NCI-H82 treated with DMSO at 0.1 percent for 48 hours (cell line): ENCODE data around the gene RNLS.

Experiments used
- DNase-seq: peaks from one replicate; lab custom pipeline; 2025; ENCODE audit not compliant: unreplicated experiment; lab: John Stamatoyannopoulos, UW

Gene RNLS

DNA sequence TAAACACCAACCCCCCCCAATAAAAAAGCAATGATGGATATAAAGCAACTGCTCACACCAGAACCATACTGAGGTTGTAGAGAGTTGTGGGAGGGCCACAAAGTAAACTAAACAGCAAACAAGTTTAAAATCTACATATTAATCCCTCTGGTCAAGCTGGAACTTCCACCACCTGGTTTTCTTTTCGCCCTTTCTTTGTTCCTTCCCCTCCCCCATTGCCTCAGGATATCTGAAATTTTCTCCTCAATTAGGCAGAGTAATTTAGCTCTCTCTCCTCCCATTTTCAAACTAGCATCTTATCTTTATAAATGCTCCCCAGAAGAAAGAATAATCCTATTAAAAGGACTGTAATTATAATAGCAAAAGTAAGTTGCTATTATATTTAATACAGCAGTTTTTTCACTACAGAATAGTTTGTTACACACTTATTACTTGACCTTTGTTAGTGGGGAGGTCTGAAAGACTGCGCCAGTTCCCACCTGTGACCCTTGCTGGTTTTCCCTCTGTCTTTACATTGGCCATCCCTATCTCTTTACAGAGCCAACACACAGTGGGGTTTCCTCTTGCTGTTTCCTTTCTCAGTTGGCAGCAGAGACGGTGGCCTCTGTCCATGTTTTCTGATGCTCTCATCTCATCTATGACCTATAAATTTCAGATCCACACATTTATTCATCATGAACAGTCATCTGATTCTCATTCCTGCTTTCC lies 235.4 kb downstream of the RNLS start:
- no peak for DNase-seq

DNA sequence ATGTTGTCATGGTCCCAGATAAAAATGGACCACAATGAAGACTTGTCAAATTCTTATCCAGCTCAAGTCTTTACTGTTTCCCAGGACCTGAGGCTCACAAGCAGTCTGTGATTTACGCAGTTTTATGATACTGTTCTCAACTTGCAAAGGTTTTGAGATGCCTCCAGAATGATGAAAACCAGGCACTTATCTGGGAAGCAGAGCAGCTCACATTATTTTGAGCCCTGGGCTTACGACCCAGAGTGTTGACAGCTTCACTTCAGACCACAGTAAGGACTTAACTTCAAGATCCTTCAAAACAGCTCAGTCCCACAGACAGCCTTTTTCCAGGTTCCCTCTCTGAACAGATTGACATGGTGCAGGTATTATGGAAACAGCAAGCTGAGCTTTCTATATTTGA lies 236.1 kb downstream of the RNLS start:
- no peak for DNase-seq

DNA sequence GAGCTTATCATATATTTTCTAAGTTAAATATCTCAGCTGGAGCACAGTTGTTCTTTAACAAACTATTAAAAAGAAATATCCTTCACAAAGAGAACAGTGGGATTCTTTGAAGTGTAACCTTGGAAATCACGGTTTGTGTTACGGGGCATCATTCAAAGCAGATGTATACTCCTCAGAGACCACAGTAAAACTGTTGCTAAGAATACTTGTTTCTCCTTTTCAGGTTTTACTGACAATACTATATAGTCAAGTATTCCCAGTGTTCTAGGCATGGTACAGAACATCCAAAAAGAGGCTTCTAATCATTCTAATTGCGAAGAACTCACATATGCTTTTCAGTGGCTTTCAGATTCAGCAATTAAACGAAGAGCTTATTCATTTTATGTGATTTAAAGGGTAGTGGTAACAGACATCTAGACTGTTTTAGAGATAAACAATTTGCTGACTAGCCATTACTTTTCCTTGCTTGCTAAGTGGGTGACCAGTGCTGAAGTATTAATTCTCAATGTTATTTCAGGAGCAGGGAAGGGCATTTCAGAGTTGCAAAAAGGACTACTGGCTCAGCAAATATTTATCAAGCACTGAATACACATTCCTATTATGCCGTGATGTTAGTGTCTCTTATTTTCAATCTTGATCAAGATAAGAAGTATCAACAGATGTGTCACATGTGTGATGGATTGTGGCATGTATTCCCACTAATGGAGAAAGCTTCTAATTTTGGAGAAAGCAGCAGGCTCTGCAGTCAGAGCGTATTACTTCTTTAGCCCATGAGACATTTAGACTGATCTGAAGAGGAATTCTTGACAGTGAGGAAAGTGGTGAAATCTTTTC lies 236.8 kb downstream of the RNLS start:
- DNase-seq = no peak

DNA sequence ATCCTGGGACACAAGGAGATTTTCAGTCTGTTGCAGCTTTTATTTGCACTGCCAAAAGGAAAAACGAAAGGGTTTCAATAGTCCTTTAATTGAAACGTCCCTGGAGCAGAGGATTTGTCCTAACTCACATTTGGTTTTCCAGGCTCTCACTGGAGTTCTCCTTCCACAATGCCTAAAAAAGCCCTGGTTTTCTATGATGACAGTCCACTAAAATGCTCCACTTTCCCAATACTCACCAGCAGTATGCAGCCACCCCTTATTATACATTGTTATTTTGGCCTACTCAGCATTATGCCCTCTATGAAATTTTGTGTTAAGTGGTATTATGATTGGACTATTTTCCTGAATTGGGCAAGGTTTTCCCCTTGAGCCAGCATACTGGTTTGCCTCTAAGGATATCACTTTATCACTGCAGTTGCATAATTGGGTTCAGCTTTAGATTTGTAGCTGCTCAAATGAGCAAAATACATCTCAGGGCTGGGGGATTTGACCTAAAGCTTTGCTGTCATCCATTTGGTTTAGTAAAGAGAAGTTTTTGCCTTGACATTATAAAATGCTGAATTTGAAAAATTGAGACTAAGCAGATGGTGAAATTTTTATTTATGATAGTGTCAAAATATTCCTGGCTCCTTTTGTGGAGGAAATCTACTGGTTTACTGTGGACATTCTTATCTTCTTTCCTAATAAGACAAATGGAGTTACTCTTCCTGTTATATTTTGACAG lies 239.2 kb downstream of the RNLS start:
- DNase-seq = no peak

DNA sequence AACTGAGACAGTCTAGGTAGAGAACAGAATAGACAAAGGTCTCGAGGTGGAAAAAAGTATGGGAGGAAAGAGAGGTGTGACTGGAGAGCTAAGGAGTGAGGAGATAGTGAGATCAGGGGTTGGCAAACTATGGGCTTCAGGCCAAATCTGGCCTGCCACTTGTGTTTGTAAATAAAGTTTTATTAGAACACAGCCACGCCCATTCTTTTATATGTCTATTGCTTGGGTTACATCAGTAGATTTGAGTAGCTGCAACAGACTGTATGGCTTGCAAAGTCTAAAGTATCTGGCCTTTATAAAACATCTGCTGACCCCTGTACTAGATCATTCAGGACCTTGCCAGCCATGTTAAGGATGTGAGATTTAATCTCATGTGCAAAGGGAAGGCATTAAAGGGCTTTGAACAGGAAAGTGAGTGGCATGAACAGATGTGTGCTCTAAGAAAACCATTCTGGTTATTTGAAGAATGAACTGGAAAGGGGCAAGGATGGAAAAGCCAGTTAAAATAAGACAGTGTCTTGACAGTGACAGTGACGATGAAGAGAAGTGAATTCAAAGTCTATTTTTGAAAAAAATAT lies 240.3 kb downstream of the RNLS start:
- no peak for DNase-seq

DNA sequence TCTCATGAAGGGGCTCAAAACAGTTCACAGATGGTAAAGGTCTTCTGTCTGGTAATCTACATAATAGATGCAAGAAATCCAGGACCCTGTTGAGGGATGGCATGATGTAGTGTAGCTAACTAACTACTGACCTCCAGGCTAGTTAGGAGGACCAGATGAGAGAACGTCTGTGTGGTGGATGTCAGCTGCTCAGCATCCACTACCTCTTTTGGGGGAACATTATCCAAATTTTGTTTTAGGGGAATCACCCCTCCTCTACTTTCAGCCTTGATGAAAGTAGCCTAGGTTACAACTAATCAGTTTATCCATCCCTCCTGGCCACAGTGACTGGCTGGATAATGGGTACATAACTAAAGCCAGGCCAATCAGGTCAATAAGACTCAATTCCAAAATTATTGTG lies 246.0 kb downstream of the RNLS start:
- DNase-seq = no peak

DNA sequence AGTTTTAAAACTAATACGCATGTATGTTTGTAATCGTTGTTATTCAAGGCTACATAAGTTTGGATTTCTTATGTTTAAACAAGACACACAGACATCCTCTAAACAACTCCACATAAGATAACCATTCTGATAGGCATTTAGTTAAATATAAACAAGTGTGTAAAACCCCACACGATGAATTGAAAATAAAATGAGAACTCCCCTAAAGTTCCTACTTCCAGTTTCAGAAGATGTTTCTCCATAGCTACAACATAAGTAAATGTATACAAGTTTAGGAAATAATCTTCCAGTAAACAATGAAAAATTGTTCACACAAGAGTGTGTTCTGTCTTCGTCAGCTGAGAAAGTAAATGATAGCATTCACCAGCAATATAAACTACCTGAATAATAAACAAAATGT lies 246.8 kb downstream of the RNLS start:
- no peak for DNase-seq

DNA sequence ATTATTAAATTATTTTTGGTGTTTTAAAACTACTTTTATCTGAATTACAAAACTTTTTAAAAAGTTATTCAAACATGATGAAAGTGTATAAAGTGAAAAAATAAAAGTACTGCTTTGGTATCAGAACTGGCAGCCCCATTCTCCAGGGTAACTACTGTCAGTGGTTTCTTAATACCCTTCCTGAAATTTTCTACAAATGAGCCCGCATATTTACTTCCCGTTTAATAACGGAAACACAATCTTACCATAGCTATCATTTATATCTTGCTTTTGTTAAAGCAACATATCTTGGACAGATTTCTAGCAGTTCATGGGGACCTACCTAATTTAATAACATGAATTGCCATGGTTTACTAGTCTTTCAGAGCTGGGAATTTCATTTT lies 249.9 kb downstream of the RNLS start:
- DNase-seq = no peak

DNA sequence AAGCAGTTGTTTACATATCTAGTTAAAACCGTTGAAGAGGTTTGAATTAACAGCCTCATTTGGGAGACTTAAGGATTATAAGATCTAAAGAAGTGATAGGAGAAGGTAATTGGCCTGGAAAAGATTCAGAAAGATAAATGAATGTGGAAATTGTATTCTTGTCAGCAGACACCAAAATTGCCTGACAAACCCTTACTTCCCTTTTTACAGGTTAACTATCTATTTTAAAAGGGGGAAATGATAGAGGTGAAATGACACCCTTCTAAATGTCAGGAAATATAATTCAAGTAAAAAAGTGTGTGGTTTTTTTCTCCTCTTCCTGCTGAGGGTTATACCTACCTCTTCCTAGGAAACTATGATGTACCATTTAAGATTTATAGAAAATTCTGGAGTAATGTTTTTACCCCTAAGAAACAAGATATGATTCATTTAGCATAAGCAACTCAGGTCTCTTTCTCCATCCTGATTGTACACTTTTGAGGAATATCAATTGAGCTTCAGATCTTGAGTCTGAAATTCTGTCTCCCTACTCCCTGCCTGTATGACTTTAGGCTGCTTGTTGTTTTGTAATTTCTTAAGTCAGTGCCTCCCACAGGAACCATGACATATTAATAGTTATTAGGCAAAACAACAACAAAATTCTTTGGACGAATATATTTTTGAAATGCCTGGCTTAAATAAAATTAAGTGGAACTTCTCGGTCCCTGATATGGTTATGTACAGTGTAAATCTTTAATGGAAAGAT lies 250.4 kb downstream of the RNLS start:
- DNase-seq = no peak

DNA sequence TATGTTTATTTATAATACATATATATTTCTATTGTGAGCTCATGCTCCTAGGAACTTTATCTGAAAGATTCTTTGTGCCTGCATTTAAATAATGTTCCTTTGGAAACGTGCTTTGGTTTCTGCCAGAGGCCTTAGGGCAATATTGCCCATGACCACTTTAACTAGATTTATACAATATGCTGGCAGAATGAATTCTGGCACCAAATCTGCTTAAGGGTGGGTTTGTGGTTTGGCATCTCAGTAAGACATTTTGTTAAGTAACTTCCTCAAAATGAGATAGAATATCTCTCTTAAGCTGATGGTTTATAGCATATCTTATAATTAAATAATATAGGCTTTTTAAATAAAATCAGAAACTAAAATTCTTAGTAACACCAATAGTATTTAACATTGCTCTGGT lies 252.9 kb downstream of the RNLS start:
- DNase-seq = no peak

DNA sequence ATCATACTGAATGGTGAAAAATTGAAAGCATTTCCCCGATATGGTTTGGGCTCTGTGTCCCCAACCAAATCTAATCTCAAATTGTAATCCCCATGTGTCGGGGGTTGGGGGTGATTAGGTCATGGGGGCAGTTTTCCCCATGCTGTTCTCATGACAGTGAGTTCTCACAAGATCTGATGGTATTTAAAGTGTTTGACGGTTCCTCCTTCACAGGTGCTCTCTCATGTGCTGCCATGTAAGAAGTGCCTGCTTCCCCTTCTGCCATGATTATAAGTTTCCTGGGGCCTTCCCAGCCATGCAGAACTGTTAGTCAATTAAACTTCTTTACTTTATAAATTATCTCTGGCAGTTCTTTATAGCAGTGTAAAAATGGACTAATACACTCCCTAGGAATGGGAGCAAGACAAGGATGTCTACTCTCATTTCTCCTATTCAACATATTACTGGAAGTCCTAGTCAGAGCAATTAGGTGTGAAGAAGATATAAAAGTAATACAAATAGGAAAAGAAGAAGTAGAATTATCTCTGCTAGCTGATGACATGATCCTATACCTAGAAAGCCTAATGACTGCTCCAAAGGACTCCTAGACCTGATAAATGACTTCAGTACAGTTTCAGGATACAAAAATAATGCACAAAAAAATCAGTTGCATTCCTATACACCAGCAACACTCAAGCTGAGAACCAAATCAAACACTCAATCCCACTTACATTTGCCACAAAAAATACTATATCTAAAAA lies 260.6 kb downstream of the RNLS start:
- no peak for DNase-seq

DNA sequence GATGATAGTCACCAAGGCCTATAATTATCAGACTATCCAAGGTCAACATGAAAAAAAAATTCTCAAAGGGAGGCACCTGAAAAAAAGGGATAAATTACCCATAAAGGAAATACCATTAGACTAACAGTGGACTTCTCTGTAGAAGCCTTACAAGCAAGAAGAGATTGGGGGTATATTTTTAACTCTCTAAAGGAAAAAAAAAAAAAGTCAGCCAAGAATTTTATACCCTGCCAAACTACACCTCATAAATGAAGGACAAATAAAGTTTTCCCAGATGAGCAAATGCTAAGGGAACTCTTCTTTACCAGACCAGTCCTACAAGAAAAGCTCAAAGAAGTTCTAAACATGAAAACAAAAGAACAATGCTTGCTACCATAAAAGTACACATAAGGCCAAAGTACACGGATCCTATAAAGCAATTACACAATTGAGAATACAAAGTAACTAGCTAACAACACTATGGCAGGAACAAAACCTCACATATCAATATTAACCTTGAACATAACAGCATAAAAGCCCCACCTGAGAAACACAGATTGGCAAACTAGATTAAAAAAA lies 263.1 kb downstream of the RNLS start:
- no peak for DNase-seq

DNA sequence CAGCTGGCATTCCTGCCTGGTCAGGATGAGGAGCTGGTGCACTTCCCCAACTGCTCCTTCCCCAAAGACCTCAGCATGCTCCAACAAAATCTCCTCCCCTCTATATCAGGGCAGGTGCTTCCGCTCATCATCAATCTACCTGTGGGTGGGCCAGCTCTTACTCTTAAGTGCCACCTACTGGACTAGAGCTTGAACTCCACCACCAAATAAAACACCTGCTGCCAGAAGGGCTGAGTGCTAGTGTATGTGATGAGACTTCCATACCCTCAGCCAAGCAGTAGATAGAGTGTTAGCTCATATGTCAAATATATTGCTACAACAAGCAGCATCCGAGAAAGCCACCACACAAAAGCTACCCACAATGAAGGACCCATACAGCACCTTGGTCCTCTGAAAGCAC lies 264.3 kb downstream of the RNLS start:
- DNase-seq = no peak

DNA sequence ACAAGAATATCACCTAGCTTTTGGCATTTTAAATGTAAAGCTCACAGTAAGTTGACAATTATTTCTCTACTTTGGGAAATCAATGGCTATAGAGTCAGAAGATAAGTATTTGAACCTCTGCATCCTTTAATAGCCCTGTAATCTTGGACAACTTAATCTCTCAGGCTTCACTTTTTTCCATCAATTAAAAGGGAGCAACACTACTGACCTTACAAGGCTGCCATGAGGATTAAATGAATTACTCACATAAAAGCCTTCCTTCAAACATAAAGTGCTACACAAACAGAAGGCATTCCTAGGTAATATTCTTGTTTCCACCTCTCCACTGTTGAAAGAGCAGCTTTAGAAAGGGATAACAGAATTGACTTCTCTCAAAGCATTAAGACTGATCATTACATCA lies 266.0 kb downstream of the RNLS start:
- DNase-seq = peak; percentile 3

DNA sequence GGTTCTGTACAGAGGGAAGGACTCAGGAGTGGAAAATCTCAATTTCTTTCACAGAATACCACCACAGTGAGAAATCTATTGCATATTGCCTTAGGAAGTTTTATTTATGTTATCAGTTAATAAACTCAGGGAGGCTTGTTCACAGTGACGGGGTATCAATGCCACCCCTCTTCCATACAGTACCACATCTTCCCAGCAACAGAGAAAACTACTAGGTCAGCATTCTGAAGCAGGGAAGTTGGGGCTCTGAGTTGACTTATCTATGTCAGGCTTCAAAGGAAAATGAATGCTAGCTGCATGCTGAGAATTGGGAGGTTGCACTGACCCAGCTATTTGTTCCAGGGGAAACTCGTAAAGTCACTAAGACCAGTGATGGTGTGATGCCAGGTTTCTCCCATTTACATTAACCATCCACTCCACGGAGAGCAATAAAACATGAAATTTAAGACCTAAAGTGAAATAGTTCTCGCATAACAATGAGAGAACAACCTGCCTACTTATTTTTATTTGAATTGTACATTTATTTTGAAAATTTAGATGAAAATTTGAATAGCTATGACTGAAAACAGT lies 266.7 kb downstream of the RNLS start:
- DNase-seq = no peak

DNA sequence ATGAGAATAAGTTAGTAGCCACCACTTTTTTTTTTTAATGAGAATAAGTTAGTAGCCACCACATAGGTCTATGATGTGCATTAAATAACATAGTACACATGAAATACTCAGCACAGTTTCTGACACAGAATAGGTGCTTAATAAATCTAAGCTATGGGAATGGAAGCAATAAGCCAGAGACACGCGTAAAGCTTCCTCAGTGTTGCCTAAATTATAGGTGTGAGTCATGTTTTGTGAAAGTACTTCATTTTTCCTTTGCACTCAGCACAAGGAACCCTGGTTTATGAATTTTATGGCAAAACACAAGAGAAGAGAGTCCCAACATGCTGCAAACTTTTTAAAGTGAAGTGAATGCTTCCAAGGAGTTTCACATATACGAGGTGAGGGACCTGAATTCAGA lies 267.4 kb downstream of the RNLS start:
- no peak for DNase-seq

DNA sequence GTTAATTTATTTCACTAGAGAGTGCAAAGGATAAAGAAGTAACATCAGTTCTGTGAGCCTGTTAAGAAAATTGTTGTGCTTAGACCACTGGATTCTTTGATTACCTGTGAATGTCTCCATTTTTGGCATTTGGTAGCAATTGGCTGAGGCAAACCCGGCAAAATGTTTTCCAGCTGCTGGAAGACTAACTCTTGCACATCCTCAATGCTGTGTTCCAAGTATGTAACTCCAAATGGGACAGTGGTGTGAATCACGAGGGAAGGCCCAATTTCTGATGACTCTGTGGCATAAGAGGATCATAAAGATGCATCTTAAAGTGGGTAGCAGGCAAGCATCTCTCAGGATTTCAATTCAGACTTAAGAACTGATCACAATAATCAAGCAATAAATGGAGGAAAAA lies 268.8 kb downstream of the RNLS start:
- DNase-seq = no peak

DNA sequence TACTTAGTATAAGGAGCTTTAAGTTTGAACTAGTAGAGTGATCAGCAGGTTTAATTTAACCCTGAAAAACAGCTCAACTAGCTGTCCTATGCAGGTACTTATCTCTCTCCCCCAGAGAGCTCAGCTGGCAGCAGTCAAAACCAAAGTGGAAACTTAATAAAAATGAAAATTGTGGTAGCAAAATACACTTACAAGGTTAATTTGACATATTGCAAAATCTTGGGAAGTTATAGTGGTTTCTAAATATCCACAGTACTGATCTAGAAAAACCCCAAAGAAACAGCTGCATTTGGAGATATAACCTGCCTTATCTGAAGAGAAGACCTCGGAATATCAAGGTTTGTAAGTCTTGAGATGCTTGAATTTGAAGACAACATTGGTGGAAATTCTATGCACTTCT lies 269.2 kb downstream of the RNLS start:
- DNase-seq = no peak

DNA sequence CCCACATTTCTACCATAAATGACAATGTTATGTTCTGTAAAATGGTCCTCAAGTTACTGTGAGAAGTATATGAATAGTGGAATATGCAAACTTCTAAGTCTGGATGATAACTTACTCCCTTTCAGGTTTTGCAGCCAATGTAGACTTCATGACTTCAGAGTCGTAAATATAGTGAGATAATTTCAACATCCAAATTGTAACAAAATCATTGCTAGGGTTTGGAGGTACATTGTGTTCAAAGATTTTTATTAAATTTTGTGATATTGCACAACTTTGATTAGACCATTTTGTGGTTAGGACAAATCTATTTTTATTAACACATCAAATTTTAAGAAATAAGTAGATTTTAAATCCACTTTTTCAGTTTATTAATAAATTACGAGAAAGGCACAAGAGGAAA lies 270.3 kb downstream of the RNLS start:
- DNase-seq = no peak

DNA sequence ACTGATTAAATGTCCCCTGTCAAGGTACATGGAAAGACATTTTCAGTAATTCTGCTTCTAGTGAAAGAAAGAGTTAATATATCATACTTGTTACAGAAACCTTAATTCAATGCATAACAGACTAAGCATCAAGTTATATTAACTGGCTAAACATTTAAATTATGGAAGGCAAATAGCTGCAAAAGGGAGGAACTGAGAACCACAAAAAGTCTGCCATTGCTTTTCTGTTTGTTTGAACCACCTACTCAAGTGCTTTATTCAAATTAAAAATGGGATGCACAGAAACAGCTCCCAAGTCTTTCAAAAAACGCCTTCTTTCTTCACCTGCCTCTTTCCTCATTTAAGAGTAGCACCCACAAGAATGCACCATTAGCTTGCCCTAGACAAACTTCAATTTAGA lies 271.9 kb downstream of the RNLS start:
- DNase-seq = no peak
